PC-3 (cell line): ENCODE data around the gene GHRHR.

Experiments
- EZH2 ChIP-seq: fragments of 300-600 bp; sonication (generic); IDR thresholded peaks from one replicate; pipeline ENCODE4 v1.6.1; 2017; ENCODE audit warnings: antibody characterized with exemption, mild to moderate bottlenecking, low read length; ENCODE audit not compliant: unreplicated experiment
- EZH2phosphoT487 ChIP-seq: fragments of 300-600 bp; sonication (generic); IDR thresholded peaks from 2 replicates; pipeline ENCODE4 v1.6.1; 2018; ENCODE audit warnings: mild to moderate bottlenecking, antibody characterized with exemption, low read length, borderline replicate concordance
- TF ChIP-seq, protein P1 (sequence below): fragments of 300-600 bp; sonication (generic); conservative IDR thresholded peaks from 2 replicates; pipeline ENCODE4 v1.5.1; 2017; ENCODE audit warnings: antibody characterized with exemption, low read depth, mild to moderate bottlenecking, low read length

DNA sequence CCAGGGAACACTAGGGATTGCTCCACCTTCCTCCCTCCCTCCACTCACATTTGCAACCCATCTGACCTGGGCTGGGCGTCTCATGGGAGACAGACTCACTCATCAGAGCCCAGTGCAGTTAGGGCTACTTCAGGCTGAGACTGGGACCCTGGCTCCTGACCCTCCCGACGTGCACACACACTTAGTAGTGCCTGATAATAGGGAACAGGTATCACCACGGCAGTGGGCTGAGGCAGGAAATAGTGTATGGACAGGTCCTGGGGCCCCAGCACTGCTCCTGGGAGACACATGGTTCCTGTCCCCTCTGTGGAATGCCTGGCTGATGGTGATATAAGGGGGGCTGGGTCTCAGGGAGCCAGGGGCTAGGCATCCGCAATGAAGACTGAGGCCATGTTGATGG, 37.8 kb upstream of the GHRHR start:
- TF ChIP-seq, protein P1, sequence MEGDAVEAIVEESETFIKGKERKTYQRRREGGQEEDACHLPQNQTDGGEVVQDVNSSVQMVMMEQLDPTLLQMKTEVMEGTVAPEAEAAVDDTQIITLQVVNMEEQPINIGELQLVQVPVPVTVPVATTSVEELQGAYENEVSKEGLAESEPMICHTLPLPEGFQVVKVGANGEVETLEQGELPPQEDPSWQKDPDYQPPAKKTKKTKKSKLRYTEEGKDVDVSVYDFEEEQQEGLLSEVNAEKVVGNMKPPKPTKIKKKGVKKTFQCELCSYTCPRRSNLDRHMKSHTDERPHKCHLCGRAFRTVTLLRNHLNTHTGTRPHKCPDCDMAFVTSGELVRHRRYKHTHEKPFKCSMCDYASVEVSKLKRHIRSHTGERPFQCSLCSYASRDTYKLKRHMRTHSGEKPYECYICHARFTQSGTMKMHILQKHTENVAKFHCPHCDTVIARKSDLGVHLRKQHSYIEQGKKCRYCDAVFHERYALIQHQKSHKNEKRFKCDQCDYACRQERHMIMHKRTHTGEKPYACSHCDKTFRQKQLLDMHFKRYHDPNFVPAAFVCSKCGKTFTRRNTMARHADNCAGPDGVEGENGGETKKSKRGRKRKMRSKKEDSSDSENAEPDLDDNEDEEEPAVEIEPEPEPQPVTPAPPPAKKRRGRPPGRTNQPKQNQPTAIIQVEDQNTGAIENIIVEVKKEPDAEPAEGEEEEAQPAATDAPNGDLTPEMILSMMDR: no peak
- TF ChIP-seq EZH2 (no peak), EZH2phosphoT487 (no peak)
